H1 (cell line): Measurements from ENCODE around the gene DIDO1. TPM values are rescaled to one million over a fixed set of nuclear protein-coding genes. Genes with fewer than 3 reads are reported as not detected.

Source experiments
- HDAC2 ChIP-seq, 2 experiments: fragments of 300-600 bp in 1 of 2; sonication (generic) in 1 of 2; IDR thresholded peaks; 2 replicates each; pipeline ENCODE4 v1.6.1; 2011 to 2012; ENCODE audit warnings: low read depth in 2 of 2, low read length in 2 of 2, mild to moderate bottlenecking in 2 of 2, moderate library complexity in 2 of 2, borderline replicate concordance in 1 of 2, inconsistent platforms in 1 of 2
- RBBP5 ChIP-seq: IDR thresholded peaks from 2 replicates; pipeline ENCODE4 v1.7.1; 2012; ENCODE audit warnings: low read depth, mild to moderate bottlenecking, inconsistent platforms, low read length, moderate library complexity, borderline replicate concordance
- TEAD4 ChIP-seq: IDR thresholded peaks from 2 replicates; pipeline ENCODE4 v1.6.1; 2012; ENCODE audit warnings: low read depth, low read length, inconsistent platforms, mixed read lengths
- YY1 ChIP-seq: IDR thresholded peaks from 2 replicates; pipeline ENCODE4 v1.6.1; 2011; ENCODE audit warnings: low read depth, mild to moderate bottlenecking, low read length
- polyA plus RNA-seq, 7 experiments: library from polyadenylated mRNA; depleted of rRNA in 3 of 7; stranded (reverse) in 5 of 7; unstranded in 2 of 7; fragments of >200 nt in 5 of 7; fragments of 200-250 nt in 2 of 7; gene quantifications; 1 replicate in 5 of 7; 2 replicates in 1 of 7; 4 replicates in 1 of 7; pipeline versions ENCODE4 v1.2.1 to v1.2.3, GENCODE V29; 2011 to 2013; ENCODE audit warnings: missing spikeins in 2 of 7, mixed read lengths in 2 of 7
- total RNA-seq: library from RNA; stranded (reverse); fragmentation: NEBNext Ultra II Directional; extraction: Animal tissue kit (Norgen Biotek cat#: 25700); gene quantifications from 2 replicates; pipeline ENCODE4 v1.2.1, GENCODE V29; 2021
- TF ChIP-seq, protein P1 (sequence below): IDR thresholded peaks from 2 replicates; pipeline ENCODE4 v1.6.1; 2011; ENCODE audit warnings: low read length, improper control_type of control experiment

DIDO1 gene
- total and polyA plus RNA-seq, 2 of the 8 experiments (the other 6 are each of a cell fraction or from before 2014, with no cell fraction given) = 53.6 to 82.8 TPM

DNA sequence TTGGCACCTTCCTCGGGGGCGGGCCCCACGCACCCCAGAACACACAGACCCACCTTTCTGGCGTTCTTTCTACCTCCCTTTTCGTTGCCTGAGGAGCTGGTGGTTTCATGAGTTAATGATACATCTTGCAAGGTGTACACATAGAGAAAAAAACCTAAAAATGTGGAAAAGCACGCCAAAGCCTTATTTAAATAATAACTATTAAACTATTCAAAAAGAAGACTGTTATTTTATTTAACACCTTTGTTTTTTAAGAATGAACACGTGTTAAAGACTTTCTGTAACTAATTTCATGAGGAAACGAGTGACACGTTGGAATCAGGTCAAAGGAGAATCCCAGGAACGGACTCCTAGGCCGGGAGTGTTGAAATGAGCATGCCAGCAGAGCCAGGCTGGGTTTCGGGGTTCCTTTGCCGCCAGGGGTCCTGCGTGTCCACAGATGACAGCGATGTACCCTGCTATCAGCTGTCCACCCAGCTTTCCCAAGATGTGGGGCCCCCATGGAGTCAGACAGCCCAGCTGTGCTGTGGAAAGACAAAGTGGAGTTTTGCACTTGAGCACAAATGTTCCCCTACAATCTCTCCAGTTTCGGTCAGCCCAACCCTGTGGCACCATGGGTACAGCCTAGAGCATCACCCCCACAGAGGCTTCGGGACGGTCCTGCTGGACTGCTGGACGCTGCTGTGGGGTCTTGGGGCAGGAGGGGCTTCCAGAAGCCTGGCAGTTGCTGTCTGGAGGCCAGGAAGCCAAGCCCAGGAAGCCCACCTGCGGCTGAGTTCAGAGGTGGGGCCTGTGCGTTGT, 42.3 kb upstream of the DIDO1 start (continued):
- TF ChIP-seq, protein P1, sequence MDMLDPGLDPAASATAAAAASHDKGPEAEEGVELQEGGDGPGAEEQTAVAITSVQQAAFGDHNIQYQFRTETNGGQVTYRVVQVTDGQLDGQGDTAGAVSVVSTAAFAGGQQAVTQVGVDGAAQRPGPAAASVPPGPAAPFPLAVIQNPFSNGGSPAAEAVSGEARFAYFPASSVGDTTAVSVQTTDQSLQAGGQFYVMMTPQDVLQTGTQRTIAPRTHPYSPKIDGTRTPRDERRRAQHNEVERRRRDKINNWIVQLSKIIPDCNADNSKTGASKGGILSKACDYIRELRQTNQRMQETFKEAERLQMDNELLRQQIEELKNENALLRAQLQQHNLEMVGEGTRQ = no peak
- TF ChIP-seq RBBP5 = no peak
- no peak for TF ChIP-seq YY1
- no peak for TF ChIP-seq TEAD4
- no peak for TF ChIP-seq HDAC2 (IDR thresholded peaks at IDR 0.05; ENCODE audit: borderline replicate concordance in 1 of 2, low read depth in 2 of 2, low read length in 2 of 2)
